Muscle of leg (tissue), 11 donors: Measurements from ENCODE around the gene IARS2. TPM values are rescaled to one million over a fixed set of nuclear protein-coding genes. Genes with fewer than 3 reads are reported as not detected.
A peak's percentile ranks its signal among the peaks of the same experiment; 100 is the strongest.
"Not testable (repeated sequence)": the region's sequence is repeated elsewhere in the genome, so short reads cannot be mapped to it uniquely, and the experiment has no call there.

Experiments
- DNase-seq: peaks from one replicate; pipeline ENCODE4 v3.0.0; 2013
- H3K27ac ChIP-seq: one replicate; pipeline ENCODE4 v1.5.1; 2013; ENCODE audit warnings: mild to moderate bottlenecking, low read length, control low read depth
- H3K27me3 ChIP-seq: one replicate; pipeline ENCODE4 v1.6.1; 2013; ENCODE audit warnings: low read length; ENCODE audit not compliant: control insufficient read depth, insufficient read depth
- H3K36me3 ChIP-seq: one replicate; pipeline ENCODE4 v1.6.1; 2013; ENCODE audit warnings: low read length; ENCODE audit not compliant: control insufficient read depth, insufficient read depth
- H3K4me1 ChIP-seq: one replicate; pipeline ENCODE4 v1.6.1; 2013; ENCODE audit warnings: low read length; ENCODE audit not compliant: control insufficient read depth, insufficient read depth
- H3K4me3 ChIP-seq: one replicate; pipeline ENCODE4 v1.5.1; 2013; ENCODE audit warnings: low read length, control low read depth
- H3K9me3 ChIP-seq: replicated peaks from 2 replicates; pipeline ENCODE4 v1.6.1; 2013; ENCODE audit warnings: low read depth, low read length; ENCODE audit not compliant: control insufficient read depth
- WGBS: methylation state at CpG from one replicate; pipeline ENCODE4 v1.1.5; 2013; ENCODE audit warnings: missing lambda C conversion rate; ENCODE audit not compliant: insufficient coverage; 5-methylcytosine and 5-hydroxymethylcytosine counted together
- polyA plus RNA-seq, 8 donors: library from polyadenylated mRNA; unstranded; fragments of 120-200 nt; gene quantifications; one replicate each; pipeline versions ENCODE4 v1.2.1 to v1.2.3, GENCODE V29; 2013; ENCODE audit warnings: inconsistent platforms in 1 of 8, low replicate concordance in 1 of 8; ENCODE audit not compliant: insufficient read length in 8 of 8, insufficient read depth in 1 of 8
- total RNA-seq: library from RNA; stranded (reverse); fragments of 120-200 nt; gene quantifications from one replicate; pipeline ENCODE4 v1.2.4, GENCODE V29; 2013

The IARS2 gene
- total and polyA plus RNA-seq, 9 donors = 45.3 to 53.0 (median 49.3) TPM

DNA sequence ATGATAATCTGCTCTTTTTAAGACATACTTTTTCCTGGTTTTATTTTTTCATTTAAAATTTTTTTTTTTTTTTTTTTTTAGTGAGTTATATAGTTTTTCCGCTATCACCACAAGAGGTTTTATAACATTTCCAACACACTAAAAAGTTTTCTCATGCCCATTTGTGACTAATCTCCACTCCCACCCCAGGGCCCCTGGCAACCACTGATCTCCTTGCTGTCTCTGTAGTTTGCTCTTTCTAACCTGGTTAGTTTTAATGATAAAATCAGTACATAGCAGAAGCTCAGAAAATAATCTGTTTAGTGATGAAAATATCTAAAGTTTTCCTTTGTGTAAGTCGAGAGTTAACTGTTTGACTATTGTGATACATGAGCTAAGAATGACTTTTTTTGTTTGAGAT, 41.8 kb downstream of the IARS2 start:
- no peaks in the 10 kb centered on the region for H3K27me3 ChIP-seq
- WGBS = no CpG with 5 or more reads among the region's 2 CpGs
- H3K4me1 ChIP-seq = no peaks in the 10 kb centered on the region
- DNase-seq = no peak
- peaks cover 38% of the 10 kb centered on the region for H3K36me3 ChIP-seq
- H3K27ac ChIP-seq = no peak overlapping the region
- no peaks in the 10 kb centered on the region for H3K9me3 ChIP-seq
- no peak overlapping the region for H3K4me3 ChIP-seq

- Histone ChIP-seq H3K4me3 (no peak overlapping the region), H3K9me3 (no peaks in the 10 kb centered on the region), H3K36me3 (peaks cover 51% of the 10 kb centered on the region), H3K4me1 (no peaks in the 10 kb centered on the region), H3K27ac (peak overlapping the region; percentile 77), H3K27me3 (no peaks in the 10 kb centered on the region)
- peak; percentile 84 for DNase-seq
- 61% methylated on average over 2 of the region's 9 CpGs for WGBS
These were observed 43.3 kb downstream of the IARS2 start for GRCh38 chr1:220137019-220137786.

GRCh38 chr1:220139966-220140365, 46.0 kb downstream of the IARS2 start:
- Histone ChIP-seq H3K27ac (no peak overlapping the region), H3K4me3 (no peak overlapping the region), H3K36me3 (peaks cover 41% of the 10 kb centered on the region)

GRCh38 chr1:220144051-220144450, 50.1 kb downstream of the IARS2 start:
- H3K36me3 ChIP-seq = peaks cover 42% of the 10 kb centered on the region
- 86% methylated on average over 3 of the region's 5 CpGs for WGBS

More at GRCh38 chr1:220139966-220140365, 46.0 kb downstream of the IARS2 start:
- no peaks in the 10 kb centered on the region for H3K27me3 ChIP-seq
- no peaks in the 10 kb centered on the region for H3K9me3 ChIP-seq
- 83% methylated on average over 1 of the region's 6 CpGs for WGBS
- no peak for DNase-seq
- no peaks in the 10 kb centered on the region for H3K4me1 ChIP-seq

GRCh38 chr1:220149742-220150141, 55.8 kb downstream of the IARS2 start:
- DNase-seq = no peak
- no peaks in the 10 kb centered on the region for H3K27me3 ChIP-seq
- H3K9me3 ChIP-seq = no peaks in the 10 kb centered on the region
- no CpG with 5 or more reads among the region's 1 CpG for WGBS
- H3K27ac ChIP-seq = no peak overlapping the region
- peaks cover 31% of the 10 kb centered on the region for H3K36me3 ChIP-seq
- no peak overlapping the region for H3K4me3 ChIP-seq
- H3K4me1 ChIP-seq = no peaks in the 10 kb centered on the region

More at GRCh38 chr1:220144051-220144450, 50.1 kb downstream of the IARS2 start:
- no peak for DNase-seq
- Histone ChIP-seq H3K27ac (no peak overlapping the region), H3K9me3 (no peaks in the 10 kb centered on the region), H3K4me1 (no peaks in the 10 kb centered on the region), H3K4me3 (no peak overlapping the region), H3K27me3 (no peaks in the 10 kb centered on the region)

DNA sequence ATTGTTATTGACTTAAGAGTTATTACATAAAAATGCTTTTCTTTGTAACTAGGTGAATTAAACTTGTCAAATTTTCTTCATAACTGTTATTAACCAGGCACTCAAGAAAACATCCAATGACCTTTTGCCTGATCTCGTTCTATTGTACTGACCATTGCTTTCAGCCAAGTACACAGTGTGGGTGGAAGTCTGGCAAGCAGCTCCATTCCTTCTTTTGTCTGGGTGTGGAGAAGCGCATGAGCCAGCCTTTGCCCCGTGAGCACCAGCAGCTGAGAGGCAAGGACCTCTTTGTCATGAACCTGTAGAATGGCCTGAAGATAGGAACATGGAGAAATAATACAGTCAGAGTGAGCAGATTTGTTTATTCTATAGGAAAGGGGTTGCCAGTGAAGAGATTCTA, 57.5 kb downstream of the IARS2 start:
- no peaks in the 10 kb centered on the region for H3K9me3 ChIP-seq

GRCh38 chr1:220153147-220153546, 59.2 kb downstream of the IARS2 start:
- Histone ChIP-seq H3K4me1 (no peaks in the 10 kb centered on the region), H3K27ac (no peak overlapping the region), H3K27me3 (no peaks in the 10 kb centered on the region), H3K4me3 (no peak overlapping the region), H3K9me3 (no peaks in the 10 kb centered on the region), H3K36me3 (peaks cover 41% of the 10 kb centered on the region)
- DNase-seq = no peak

More for the DNA sequence above, 57.5 kb downstream of the IARS2 start:
- no peak overlapping the region for H3K4me3 ChIP-seq
- no peak for DNase-seq
- no peaks in the 10 kb centered on the region for H3K4me1 ChIP-seq
- no peaks in the 10 kb centered on the region for H3K27me3 ChIP-seq
- H3K36me3 ChIP-seq = peaks cover 34% of the 10 kb centered on the region
- H3K27ac ChIP-seq = no peak overlapping the region
- WGBS = no CpG with 5 or more reads among the region's 3 CpGs

GRCh38 chr1:220156620-220157146, 62.8 kb downstream of the IARS2 start:
- Histone ChIP-seq H3K36me3 (peaks cover 50% of the 10 kb centered on the region), H3K27me3 (no peaks in the 10 kb centered on the region), H3K27ac (no peak overlapping the region), H3K9me3 (no peaks in the 10 kb centered on the region), H3K4me3 (no peak overlapping the region), H3K4me1 (no peaks in the 10 kb centered on the region)
- no peak for DNase-seq
- WGBS = 93% methylated on average over 3 of the region's 4 CpGs

DNA sequence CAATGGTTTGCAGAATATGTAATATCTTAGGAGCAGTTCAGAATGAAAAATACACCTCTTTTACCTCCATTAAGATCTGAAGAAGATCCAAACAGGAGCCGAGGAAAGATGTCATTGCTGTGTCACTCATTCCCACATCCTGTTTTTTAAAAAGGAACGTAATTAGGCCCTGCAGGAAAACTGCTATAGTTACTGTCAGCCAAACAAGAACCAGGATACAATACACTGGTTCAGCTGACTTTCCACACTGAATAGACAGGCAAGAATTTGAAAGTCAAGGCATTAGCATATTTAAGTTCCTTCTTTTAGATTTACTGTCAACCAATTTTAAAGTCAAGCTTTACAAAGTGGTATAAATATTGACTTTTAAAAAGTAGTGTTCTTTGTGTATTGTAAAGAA, 63.8 kb downstream of the IARS2 start:
- DNase-seq = peak; percentile 19
- no peak overlapping the region for H3K4me3 ChIP-seq
- H3K27ac ChIP-seq = no peak overlapping the region
- 76% methylated on average over 2 of the region's 2 CpGs for WGBS
- H3K4me1 ChIP-seq = no peaks in the 10 kb centered on the region
- peaks cover 44% of the 10 kb centered on the region for H3K36me3 ChIP-seq
- H3K27me3 ChIP-seq = no peaks in the 10 kb centered on the region
- no peaks in the 10 kb centered on the region for H3K9me3 ChIP-seq

DNA sequence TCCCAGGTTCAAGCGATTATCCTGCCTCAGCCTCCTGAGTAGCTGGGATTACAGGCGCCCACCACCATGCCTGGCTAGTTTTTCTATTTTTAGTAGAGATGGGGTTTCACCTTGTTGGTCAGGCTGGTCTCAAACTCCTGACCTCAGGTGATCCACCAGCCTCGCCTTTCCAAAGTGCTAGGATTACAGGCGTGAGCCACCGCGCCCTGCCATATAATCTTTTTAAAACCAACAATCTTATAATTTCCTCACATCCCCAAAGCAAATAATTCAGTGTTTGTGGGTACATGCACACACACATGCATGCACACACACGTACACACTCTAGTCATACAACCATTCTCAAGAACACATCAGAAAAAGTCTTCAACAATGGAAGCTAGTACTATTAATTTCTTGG, 64.6 kb downstream of the IARS2 start:
- H3K4me3 ChIP-seq, DNase-seq, H3K9me3 ChIP-seq, H3K27me3 ChIP-seq, H3K27ac ChIP-seq, H3K4me1 ChIP-seq: not testable (repeated sequence)
- peaks cover 40% of the 10 kb centered on the region for H3K36me3 ChIP-seq
- WGBS = 100% methylated on average over 5 of the region's 7 CpGs
